Measurements from ENCODE around the gene SPRYD4.
"Not testable (repeated sequence)": the region's sequence is repeated elsewhere in the genome, so short reads cannot be mapped to it uniquely, and the experiment has no call there.

GRCh38 chr12:56499879-56500278 lies 31.5 kb downstream of the SPRYD4 start:
- not testable (repeated sequence) for TF ChIP-seq CTCF, POLR2A (IDR thresholded peaks at IDR 0.05)

Measured in esophagus squamous epithelium (tissue), 4 donors.